HEK293 (cell line): ENCODE data around the gene SMAD7.

ENCODE experiments used
- ZNF335 ChIP-seq: fragments of 450-650 bp; formaldehyde crosslinking; conservative IDR thresholded peaks from 2 replicates; pipeline ENCODE4 v1.5.1; 2016; ENCODE audit warnings: missing biosample characterization, missing genetic modification characterization
- ZNF510 ChIP-seq: fragments of 450-650 bp; formaldehyde crosslinking; IDR thresholded peaks from 2 replicates; pipeline ENCODE4 v1.5.1; 2018; ENCODE audit warnings: mild to moderate bottlenecking, missing genetic modification characterization, missing biosample characterization; ENCODE audit not compliant: insufficient replicate concordance
- ZNF664 ChIP-seq: fragments of 450-650 bp; formaldehyde crosslinking; IDR thresholded peaks from 2 replicates; pipeline ENCODE4 v1.5.1; 2016; ENCODE audit warnings: missing biosample characterization, missing genetic modification characterization
- TF ChIP-seq, protein P1 (sequence below): fragments of 450-650 bp; formaldehyde crosslinking; IDR thresholded peaks from 2 replicates; pipeline ENCODE4 v1.5.1; 2016; ENCODE audit warnings: missing biosample characterization, missing genetic modification characterization
- TF ChIP-seq, protein P2 (sequence below): fragments of 450-650 bp; formaldehyde crosslinking; IDR thresholded peaks from 2 replicates; pipeline ENCODE4 v1.5.1; 2016; ENCODE audit warnings: missing biosample characterization, missing genetic modification characterization
- TF ChIP-seq, protein P3 (sequence below): fragments of 450-650 bp; formaldehyde crosslinking; IDR thresholded peaks from 2 replicates; pipeline ENCODE4 v1.5.1; 2017; ENCODE audit warnings: missing biosample characterization, missing genetic modification characterization
- TF ChIP-seq, protein P4 (sequence below): fragments of 450-650 bp; formaldehyde crosslinking; IDR thresholded peaks from 2 replicates; pipeline ENCODE4 v1.5.1; 2016; ENCODE audit warnings: missing biosample characterization, missing genetic modification characterization

DNA sequence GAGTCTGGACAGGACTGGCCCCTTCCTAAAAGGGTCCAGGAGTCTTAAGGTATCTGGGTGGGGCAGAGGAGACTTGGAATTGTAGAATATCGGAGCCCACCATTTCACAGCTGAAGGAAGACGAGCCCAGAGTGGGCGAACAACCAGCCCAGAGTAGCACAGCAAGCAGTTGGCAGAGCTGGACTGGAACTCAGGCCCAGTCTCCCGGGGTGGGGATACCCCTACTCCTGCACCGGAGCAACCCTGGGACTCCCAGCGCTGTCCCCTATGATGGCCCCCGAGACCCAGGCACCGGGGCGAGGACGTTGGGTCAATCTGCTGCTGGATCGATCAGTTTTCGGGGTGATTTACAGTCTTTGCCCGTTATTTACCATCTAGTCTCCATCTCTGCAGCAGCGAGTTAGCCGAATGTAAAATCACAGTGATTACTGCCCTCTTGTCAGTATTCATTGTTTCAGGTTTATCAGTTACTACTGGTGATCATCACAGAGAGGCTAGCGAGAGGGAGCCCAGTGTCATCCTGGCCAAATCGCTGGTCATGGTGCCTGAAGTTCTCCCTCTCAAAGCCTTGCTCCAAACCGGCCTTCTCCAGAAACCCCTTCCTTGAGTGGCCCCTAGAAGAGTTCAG, 75.3 kb downstream of the SMAD7 start:
- TF ChIP-seq ZNF335, result no peak
- TF ChIP-seq, protein P1, sequence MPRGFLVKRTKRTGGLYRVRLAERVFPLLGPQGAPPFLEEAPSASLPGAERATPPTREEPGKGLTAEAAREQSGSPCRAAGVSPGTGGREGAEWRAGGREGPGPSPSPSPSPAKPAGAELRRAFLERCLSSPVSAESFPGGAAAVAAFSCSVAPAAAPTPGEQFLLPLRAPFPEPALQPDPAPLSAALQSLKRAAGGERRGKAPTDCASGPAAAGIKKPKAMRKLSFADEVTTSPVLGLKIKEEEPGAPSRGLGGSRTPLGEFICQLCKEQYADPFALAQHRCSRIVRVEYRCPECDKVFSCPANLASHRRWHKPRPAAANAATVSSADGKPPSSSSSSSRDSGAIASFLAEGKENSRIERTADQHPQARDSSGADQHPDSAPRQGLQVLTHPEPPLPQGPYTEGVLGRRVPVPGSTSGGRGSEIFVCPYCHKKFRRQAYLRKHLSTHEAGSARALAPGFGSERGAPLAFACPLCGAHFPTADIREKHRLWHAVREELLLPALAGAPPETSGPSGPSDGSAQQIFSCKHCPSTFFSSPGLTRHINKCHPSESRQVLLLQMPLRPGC (tag by site-specific recombination), result no peak
- TF ChIP-seq ZNF510 (tag by site-specific recombination), result no peak
- no peak for TF ChIP-seq ZNF664 (tag by site-specific recombination)
- TF ChIP-seq, protein P2, sequence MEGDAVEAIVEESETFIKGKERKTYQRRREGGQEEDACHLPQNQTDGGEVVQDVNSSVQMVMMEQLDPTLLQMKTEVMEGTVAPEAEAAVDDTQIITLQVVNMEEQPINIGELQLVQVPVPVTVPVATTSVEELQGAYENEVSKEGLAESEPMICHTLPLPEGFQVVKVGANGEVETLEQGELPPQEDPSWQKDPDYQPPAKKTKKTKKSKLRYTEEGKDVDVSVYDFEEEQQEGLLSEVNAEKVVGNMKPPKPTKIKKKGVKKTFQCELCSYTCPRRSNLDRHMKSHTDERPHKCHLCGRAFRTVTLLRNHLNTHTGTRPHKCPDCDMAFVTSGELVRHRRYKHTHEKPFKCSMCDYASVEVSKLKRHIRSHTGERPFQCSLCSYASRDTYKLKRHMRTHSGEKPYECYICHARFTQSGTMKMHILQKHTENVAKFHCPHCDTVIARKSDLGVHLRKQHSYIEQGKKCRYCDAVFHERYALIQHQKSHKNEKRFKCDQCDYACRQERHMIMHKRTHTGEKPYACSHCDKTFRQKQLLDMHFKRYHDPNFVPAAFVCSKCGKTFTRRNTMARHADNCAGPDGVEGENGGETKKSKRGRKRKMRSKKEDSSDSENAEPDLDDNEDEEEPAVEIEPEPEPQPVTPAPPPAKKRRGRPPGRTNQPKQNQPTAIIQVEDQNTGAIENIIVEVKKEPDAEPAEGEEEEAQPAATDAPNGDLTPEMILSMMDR (tag by site-specific recombination), result no peak
- TF ChIP-seq, protein P3, sequence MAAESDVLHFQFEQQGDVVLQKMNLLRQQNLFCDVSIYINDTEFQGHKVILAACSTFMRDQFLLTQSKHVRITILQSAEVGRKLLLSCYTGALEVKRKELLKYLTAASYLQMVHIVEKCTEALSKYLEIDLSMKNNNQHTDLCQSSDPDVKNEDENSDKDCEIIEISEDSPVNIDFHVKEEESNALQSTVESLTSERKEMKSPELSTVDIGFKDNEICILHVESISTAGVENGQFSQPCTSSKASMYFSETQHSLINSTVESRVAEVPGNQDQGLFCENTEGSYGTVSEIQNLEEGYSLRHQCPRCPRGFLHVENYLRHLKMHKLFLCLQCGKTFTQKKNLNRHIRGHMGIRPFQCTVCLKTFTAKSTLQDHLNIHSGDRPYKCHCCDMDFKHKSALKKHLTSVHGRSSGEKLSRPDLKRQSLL (tag by site-specific recombination), result no peak
- TF ChIP-seq, protein P4, sequence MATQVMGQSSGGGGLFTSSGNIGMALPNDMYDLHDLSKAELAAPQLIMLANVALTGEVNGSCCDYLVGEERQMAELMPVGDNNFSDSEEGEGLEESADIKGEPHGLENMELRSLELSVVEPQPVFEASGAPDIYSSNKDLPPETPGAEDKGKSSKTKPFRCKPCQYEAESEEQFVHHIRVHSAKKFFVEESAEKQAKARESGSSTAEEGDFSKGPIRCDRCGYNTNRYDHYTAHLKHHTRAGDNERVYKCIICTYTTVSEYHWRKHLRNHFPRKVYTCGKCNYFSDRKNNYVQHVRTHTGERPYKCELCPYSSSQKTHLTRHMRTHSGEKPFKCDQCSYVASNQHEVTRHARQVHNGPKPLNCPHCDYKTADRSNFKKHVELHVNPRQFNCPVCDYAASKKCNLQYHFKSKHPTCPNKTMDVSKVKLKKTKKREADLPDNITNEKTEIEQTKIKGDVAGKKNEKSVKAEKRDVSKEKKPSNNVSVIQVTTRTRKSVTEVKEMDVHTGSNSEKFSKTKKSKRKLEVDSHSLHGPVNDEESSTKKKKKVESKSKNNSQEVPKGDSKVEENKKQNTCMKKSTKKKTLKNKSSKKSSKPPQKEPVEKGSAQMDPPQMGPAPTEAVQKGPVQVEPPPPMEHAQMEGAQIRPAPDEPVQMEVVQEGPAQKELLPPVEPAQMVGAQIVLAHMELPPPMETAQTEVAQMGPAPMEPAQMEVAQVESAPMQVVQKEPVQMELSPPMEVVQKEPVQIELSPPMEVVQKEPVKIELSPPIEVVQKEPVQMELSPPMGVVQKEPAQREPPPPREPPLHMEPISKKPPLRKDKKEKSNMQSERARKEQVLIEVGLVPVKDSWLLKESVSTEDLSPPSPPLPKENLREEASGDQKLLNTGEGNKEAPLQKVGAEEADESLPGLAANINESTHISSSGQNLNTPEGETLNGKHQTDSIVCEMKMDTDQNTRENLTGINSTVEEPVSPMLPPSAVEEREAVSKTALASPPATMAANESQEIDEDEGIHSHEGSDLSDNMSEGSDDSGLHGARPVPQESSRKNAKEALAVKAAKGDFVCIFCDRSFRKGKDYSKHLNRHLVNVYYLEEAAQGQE (tag by site-specific recombination), result no peak
